IMR-90 (cell line): Measurements from ENCODE around the gene BTD. TPM values are rescaled to one million over a fixed set of nuclear protein-coding genes. Genes with fewer than 3 reads are reported as not detected.

Experiments used
- ATAC-seq: fragments of 200-7000 bp; cut with Tn5 transposase; 2 replicates; pipeline ENCODE4 v1.9.1; 2020; ENCODE audit warnings: low read depth, mild to moderate bottlenecking, moderate library complexity
- BruUV-seq: library from RNA; stranded (reverse); fragments of 400-500 nt; replicated peaks from 2 replicates; lab custom pipeline; 2021; lab: Mats Ljungman, UMichigan
- CTCF ChIA-PET: fragments of 300-600 bp; formaldehyde crosslinking; extraction: SDS; loops from one replicate; lab custom pipeline; 2021; ENCODE audit warnings: antibody characterized with exemption; lab: Yijun Ruan, JAX
- POLR2A ChIA-PET: fragments of 300-600 bp; sonication (Branson Sonifier 250); formaldehyde crosslinking; loops from one replicate; lab custom pipeline; 2022; ENCODE audit warnings: antibody characterized with exemption; ENCODE audit not compliant: unreplicated experiment; lab: Charles Lee
- DNase-seq: peaks from one replicate; pipeline ENCODE4 v3.0.0; 2013
- H2AFZ ChIP-seq: replicated peaks from 2 replicates; pipeline ENCODE3; 2013; ENCODE audit warnings: low read length, mild to moderate bottlenecking; ENCODE audit not compliant: poor library complexity
- H2AK5ac ChIP-seq: 2 replicates; pipeline ENCODE4 v1.6.1; 2013; ENCODE audit warnings: low read depth, low read length, inconsistent platforms
- H2AK9ac ChIP-seq: replicated peaks from 2 replicates; pipeline ENCODE3; 2013; ENCODE audit warnings: mild to moderate bottlenecking, low read depth, low read length, moderate library complexity; ENCODE audit not compliant: poor library complexity
- H2BK120ac ChIP-seq: 2 replicates; pipeline ENCODE4 v1.6.1; 2013; ENCODE audit warnings: low read depth, low read length, inconsistent platforms
- H2BK15ac ChIP-seq: 3 replicates; pipeline ENCODE4 v1.6.1; 2013; ENCODE audit warnings: low read depth, low read length, inconsistent platforms
- H2BK20ac ChIP-seq: 2 replicates; pipeline ENCODE4 v1.6.1; 2013; ENCODE audit warnings: low read depth, mild to moderate bottlenecking, inconsistent platforms, low read length, moderate library complexity
- H2BK5ac ChIP-seq: 2 replicates; pipeline ENCODE4 v1.6.1; 2013; ENCODE audit warnings: mild to moderate bottlenecking, low read depth, low read length, inconsistent platforms; ENCODE audit not compliant: poor library complexity, severe bottlenecking
- H3K14ac ChIP-seq: replicated peaks from 2 replicates; pipeline ENCODE4 v1.6.1; 2013; ENCODE audit warnings: low read depth, low read length, inconsistent platforms
- H3K18ac ChIP-seq: 2 replicates; pipeline ENCODE4 v1.6.1; 2013; ENCODE audit warnings: low read depth, low read length, control low read depth
- H3K23ac ChIP-seq: 2 replicates; pipeline ENCODE4 v1.6.1; 2013; ENCODE audit warnings: low read depth, low read length, inconsistent platforms
- H3K27ac ChIP-seq: 2 replicates; pipeline ENCODE4 v1.5.1; 2013; ENCODE audit warnings: mild to moderate bottlenecking, control low read depth, low read length; ENCODE audit not compliant: insufficient read depth
- H3K27me3 ChIP-seq: 2 replicates; pipeline ENCODE4 v1.6.1; 2013; ENCODE audit warnings: low read length; ENCODE audit not compliant: control insufficient read depth, insufficient read depth
- H3K36me3 ChIP-seq: 2 replicates; pipeline ENCODE4 v1.6.1; 2013; ENCODE audit warnings: low read length, mixed read lengths; ENCODE audit not compliant: control insufficient read depth, insufficient read depth
- H3K4ac ChIP-seq: 2 replicates; pipeline ENCODE4 v1.6.1; 2013; ENCODE audit warnings: low read depth, low read length, inconsistent platforms
- H3K4me1 ChIP-seq: 2 replicates; pipeline ENCODE4 v1.6.1; 2013; ENCODE audit warnings: low read length, mixed read lengths; ENCODE audit not compliant: control insufficient read depth, insufficient read depth
- H3K4me2 ChIP-seq: 2 replicates; pipeline ENCODE4 v1.6.1; 2013; ENCODE audit warnings: low read depth, mild to moderate bottlenecking, control low read depth, low read length, moderate library complexity
- H3K4me3 ChIP-seq: 2 replicates; pipeline ENCODE4 v1.5.1; 2013; ENCODE audit warnings: low read depth, mild to moderate bottlenecking, control low read depth, low read length, moderate library complexity; ENCODE audit not compliant: insufficient read depth
- H3K56ac ChIP-seq: 2 replicates; pipeline ENCODE4 v1.6.1; 2013; ENCODE audit warnings: low read length, inconsistent platforms; ENCODE audit not compliant: insufficient read depth; ENCODE audit errors: extremely low read depth
- H3K79me1 ChIP-seq, 2 experiments: 2 replicates each; pipeline ENCODE4 v1.6.1; 2013; ENCODE audit warnings: low read length in 2 of 2, inconsistent platforms in 1 of 2, low read depth in 1 of 2
- H3K9ac ChIP-seq: 2 replicates; pipeline ENCODE4 v1.6.1; 2013; ENCODE audit warnings: low read depth, low read length, control low read depth
- H3K9me1 ChIP-seq: 2 replicates; pipeline ENCODE4 v1.6.1; 2013; ENCODE audit warnings: low read length, inconsistent platforms; ENCODE audit not compliant: insufficient read depth
- H3K9me3 ChIP-seq: 2 replicates; pipeline ENCODE4 v1.6.1; 2013; ENCODE audit warnings: low read length; ENCODE audit not compliant: control insufficient read depth, insufficient read depth
- H4K20me1 ChIP-seq: 2 replicates; pipeline ENCODE4 v1.6.1; 2013; ENCODE audit warnings: low read length, inconsistent platforms; ENCODE audit not compliant: insufficient read depth
- H4K5ac ChIP-seq: 2 replicates; pipeline ENCODE4 v1.6.1; 2013; ENCODE audit warnings: mild to moderate bottlenecking, low read depth, low read length, control low read depth
- H4K8ac ChIP-seq, 2 experiments: 2 replicates each; pipeline ENCODE4 v1.6.1; 2013; ENCODE audit warnings: low read depth in 2 of 2, low read length in 2 of 2, control low read depth in 1 of 2, inconsistent platforms in 1 of 2
- H4K91ac ChIP-seq: 2 replicates; pipeline ENCODE4 v1.6.1; 2013; ENCODE audit warnings: low read depth, low read length, inconsistent platforms; ENCODE audit not compliant: insufficient read depth
- BHLHE40 ChIP-seq: fragments of 150-350 bp; IDR thresholded peaks from 2 replicates; pipeline ENCODE4 v1.6.1; 2016; ENCODE audit warnings: mild to moderate bottlenecking, low read depth, low read length
- CEBPB ChIP-seq: IDR thresholded peaks from 2 replicates; pipeline ENCODE4 v1.6.1; 2012; ENCODE audit warnings: low read depth, low read length, improper control_type of control experiment
- CHD1 ChIP-seq: IDR thresholded peaks from 2 replicates; pipeline ENCODE4 v1.6.1; 2012; ENCODE audit warnings: low read depth, low read length, improper control_type of control experiment
- FOS ChIP-seq: fragments of 150-350 bp; IDR thresholded peaks from 2 replicates; pipeline ENCODE4 v1.6.1; 2016; ENCODE audit warnings: low read depth, low read length
- MAFK ChIP-seq: IDR thresholded peaks from 2 replicates; pipeline ENCODE4 v1.6.1; 2012; ENCODE audit warnings: low read depth, low read length, improper control_type of control experiment
- MAZ ChIP-seq: IDR thresholded peaks from 2 replicates; pipeline ENCODE4 v1.6.1; 2012; ENCODE audit warnings: low read depth, mild to moderate bottlenecking, low read length, improper control_type of control experiment, moderate library complexity, borderline replicate concordance
- MXI1 ChIP-seq: IDR thresholded peaks from 2 replicates; pipeline ENCODE4 v1.6.1; 2012; ENCODE audit warnings: low read depth, mild to moderate bottlenecking, low read length, moderate library complexity, borderline replicate concordance
- NFE2L2 ChIP-seq: fragments of 150-350 bp; IDR thresholded peaks from 2 replicates; pipeline ENCODE4 v1.6.1; 2016; ENCODE audit warnings: low read depth, mild to moderate bottlenecking, low read length
- POLR2A ChIP-seq: IDR thresholded peaks from 2 replicates; pipeline ENCODE4 v1.6.1; 2012; ENCODE audit warnings: mild to moderate bottlenecking, low read depth, low read length
- RAD21 ChIP-seq: IDR thresholded peaks from 2 replicates; pipeline ENCODE4 v1.6.1; 2012; ENCODE audit warnings: low read length, improper control_type of control experiment
- RCOR1 ChIP-seq: IDR thresholded peaks from 2 replicates; pipeline ENCODE4 v1.6.1; 2012; ENCODE audit warnings: mild to moderate bottlenecking, low read length, improper control_type of control experiment; ENCODE audit not compliant: insufficient replicate concordance
- RFX5 ChIP-seq: IDR thresholded peaks from 2 replicates; pipeline ENCODE4 v1.8.0; 2012; ENCODE audit warnings: low read depth, mild to moderate bottlenecking, low read length, moderate library complexity
- SMC3 ChIP-seq: fragments of 150-350 bp; IDR thresholded peaks from 2 replicates; pipeline ENCODE4 v1.6.1; 2016; ENCODE audit warnings: low read depth, mild to moderate bottlenecking, antibody characterized with exemption, low read length, moderate library complexity
- WGBS, 2 experiments: methylation state at CpG; one replicate each; pipeline versions ENCODE4 v1.1.5 to v1.1.7; 2013; ENCODE audit warnings: missing lambda C conversion rate in 2 of 2; ENCODE audit not compliant: insufficient read length in 1 of 2; ENCODE audit errors: extremely low coverage in 2 of 2; 5-methylcytosine and 5-hydroxymethylcytosine counted together
- dilution Hi-C: fragments of 300-500 bp; cut with HindIII; formaldehyde crosslinking; loops from one replicate; pipeline ENCODE4 v1.14.3; 2018; ENCODE audit warnings: low sequenced_read_pairs; ENCODE audit not compliant: unreplicated experiment
- in situ Hi-C: fragments of 300-500 bp; cut with MboI; formaldehyde crosslinking; loops from 3 replicates; pipeline ENCODE4 v1.14.3; 2019; ENCODE audit warnings: low sequenced_read_pairs, inconsistent platforms, mixed read lengths
- intact Hi-C: fragments of 100-400 bp; cut with micrococcal nuclease; formaldehyde crosslinking; loops from 2 replicates; pipeline ENCODE4 v1.10.0; 2022
- polyA plus RNA-seq, 3 experiments: library from polyadenylated mRNA; depleted of rRNA; stranded (reverse); fragments of >200 nt; gene quantifications; 2 replicates each; pipeline ENCODE4 v1.2.3, GENCODE V29; 2012; ENCODE audit warnings: low replicate concordance in 1 of 3
- total RNA-seq: library from RNA; depleted of rRNA; stranded (reverse); fragments of >200 nt; gene quantifications from 2 replicates; pipeline ENCODE4 v1.2.3, GENCODE V29; 2012
- TF ChIP-seq, protein P1 (sequence below): fragments of 150-350 bp; IDR thresholded peaks from 2 replicates; pipeline ENCODE4 v1.6.1; 2016; ENCODE audit warnings: low read depth, mild to moderate bottlenecking, low read length, moderate library complexity, borderline replicate concordance
- TF ChIP-seq, protein P2 (sequence below): fragments of 150-350 bp; IDR thresholded peaks from 2 replicates; pipeline ENCODE4 v1.6.1; 2017; ENCODE audit warnings: mild to moderate bottlenecking, antibody characterized with exemption, low read length, low read depth
- TF ChIP-seq, protein P3 (sequence below): conservative IDR thresholded peaks from 2 replicates; pipeline ENCODE4 v1.5.1; 2012; ENCODE audit warnings: mild to moderate bottlenecking, low read depth, low read length, improper control_type of control experiment

Gene BTD
- total and polyA plus RNA-seq, 2 of the 4 experiments (the other 2 are of a cell fraction), result 14.8 to 21.1 TPM

DNA sequence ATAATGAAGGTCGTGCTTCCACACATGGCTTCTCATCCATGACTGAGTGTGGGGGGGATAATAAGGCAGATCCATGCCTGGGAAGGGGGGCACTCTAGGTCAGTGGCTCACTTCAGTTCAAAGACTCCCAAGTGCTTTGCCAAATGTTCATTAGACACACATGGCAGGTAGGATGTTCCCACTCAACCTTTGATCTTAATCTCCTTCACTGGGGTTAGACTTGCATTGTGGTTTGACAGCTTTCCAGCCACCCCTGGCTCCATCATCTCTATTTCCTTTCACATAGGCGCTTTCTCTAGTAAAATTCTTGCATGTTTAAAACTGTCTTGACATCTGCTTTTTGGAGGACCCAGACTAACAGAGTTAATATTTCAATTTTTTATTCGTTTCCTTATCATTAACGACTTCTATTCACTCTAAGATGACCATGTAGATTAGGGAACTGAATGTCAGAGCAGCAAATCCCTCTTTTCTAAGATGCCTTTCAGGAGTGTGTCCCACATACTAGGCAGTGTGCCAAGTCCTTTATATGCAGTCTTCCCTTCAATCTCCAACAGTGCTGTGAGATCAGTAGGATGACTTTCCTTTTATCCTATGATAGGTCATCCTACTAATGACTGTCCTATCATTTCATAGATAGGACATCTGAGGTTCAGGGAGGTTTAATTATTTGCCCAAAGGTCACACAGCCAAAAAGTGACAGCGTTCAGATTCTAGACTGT, 57.9 kb downstream of the BTD start:
- Histone ChIP-seq H2BK5ac (no peak overlapping the region), H3K4me3 (no peak overlapping the region), H3K9me1 (no peaks in the 10 kb centered on the region; the same call in 1 of the 2 replicates), H3K18ac (no peak overlapping the region), H3K4me1 (no peaks in the 10 kb centered on the region), H4K5ac (no peak overlapping the region), H2AFZ (no peak overlapping the region), H4K91ac (no peak overlapping the region), H4K8ac (no peak overlapping the region), H3K56ac (no peak overlapping the region), H3K9ac (no peak overlapping the region), H3K27ac (no peak overlapping the region), H3K14ac (0 out of 2 replicates have a peak overlapping the region, but pooled peaks have one; percentile 3), H3K79me1 (no peaks in the 10 kb centered on the region), H2BK120ac (no peak overlapping the region), H3K9me3 (peaks cover 8% of the 10 kb centered on the region), H3K4ac (no peak overlapping the region), H3K27me3 (no peaks in the 10 kb centered on the region), H2AK9ac (no peak overlapping the region), H2BK15ac (no peak overlapping the region), H3K23ac (no peak overlapping the region), H4K20me1 (no peaks in the 10 kb centered on the region), H3K4me2 (no peak overlapping the region), H2BK20ac (no peak overlapping the region), H3K36me3 (no peaks in the 10 kb centered on the region), H2AK5ac (no peak overlapping the region)
- dilution Hi-C loops, result no loop called here
- no TSS peak for BruUV-seq
- intact Hi-C loops, result no loop called here
- POLR2A ChIA-PET, result no interaction called here
- TF ChIP-seq, protein P1, sequence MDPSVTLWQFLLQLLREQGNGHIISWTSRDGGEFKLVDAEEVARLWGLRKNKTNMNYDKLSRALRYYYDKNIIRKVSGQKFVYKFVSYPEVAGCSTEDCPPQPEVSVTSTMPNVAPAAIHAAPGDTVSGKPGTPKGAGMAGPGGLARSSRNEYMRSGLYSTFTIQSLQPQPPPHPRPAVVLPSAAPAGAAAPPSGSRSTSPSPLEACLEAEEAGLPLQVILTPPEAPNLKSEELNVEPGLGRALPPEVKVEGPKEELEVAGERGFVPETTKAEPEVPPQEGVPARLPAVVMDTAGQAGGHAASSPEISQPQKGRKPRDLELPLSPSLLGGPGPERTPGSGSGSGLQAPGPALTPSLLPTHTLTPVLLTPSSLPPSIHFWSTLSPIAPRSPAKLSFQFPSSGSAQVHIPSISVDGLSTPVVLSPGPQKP, result no peak
- TF ChIP-seq RAD21 (no peak), BHLHE40 (no peak), CHD1 (no peak), MAFK (no peak), CEBPB (no peak), MAZ (no peak), MXI1 (no peak), FOS (no peak), SMC3 (no peak), NFE2L2 (no peak), RCOR1 (no peak), POLR2A (no peak), RFX5 (no peak)
- TF ChIP-seq, protein P2, sequence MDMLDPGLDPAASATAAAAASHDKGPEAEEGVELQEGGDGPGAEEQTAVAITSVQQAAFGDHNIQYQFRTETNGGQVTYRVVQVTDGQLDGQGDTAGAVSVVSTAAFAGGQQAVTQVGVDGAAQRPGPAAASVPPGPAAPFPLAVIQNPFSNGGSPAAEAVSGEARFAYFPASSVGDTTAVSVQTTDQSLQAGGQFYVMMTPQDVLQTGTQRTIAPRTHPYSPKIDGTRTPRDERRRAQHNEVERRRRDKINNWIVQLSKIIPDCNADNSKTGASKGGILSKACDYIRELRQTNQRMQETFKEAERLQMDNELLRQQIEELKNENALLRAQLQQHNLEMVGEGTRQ, result no peak
- TF ChIP-seq, protein P3, sequence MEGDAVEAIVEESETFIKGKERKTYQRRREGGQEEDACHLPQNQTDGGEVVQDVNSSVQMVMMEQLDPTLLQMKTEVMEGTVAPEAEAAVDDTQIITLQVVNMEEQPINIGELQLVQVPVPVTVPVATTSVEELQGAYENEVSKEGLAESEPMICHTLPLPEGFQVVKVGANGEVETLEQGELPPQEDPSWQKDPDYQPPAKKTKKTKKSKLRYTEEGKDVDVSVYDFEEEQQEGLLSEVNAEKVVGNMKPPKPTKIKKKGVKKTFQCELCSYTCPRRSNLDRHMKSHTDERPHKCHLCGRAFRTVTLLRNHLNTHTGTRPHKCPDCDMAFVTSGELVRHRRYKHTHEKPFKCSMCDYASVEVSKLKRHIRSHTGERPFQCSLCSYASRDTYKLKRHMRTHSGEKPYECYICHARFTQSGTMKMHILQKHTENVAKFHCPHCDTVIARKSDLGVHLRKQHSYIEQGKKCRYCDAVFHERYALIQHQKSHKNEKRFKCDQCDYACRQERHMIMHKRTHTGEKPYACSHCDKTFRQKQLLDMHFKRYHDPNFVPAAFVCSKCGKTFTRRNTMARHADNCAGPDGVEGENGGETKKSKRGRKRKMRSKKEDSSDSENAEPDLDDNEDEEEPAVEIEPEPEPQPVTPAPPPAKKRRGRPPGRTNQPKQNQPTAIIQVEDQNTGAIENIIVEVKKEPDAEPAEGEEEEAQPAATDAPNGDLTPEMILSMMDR, result no peak
- WGBS, 2 experiments, result no CpG with 5 or more reads among the region's 5 CpGs
- in situ Hi-C loops, result no loop called here
- CTCF ChIA-PET, result no interaction called here
- ATAC-seq (0 out of 2 replicates have a peak, but pooled peaks have one; percentile 21), DNase-seq (no peak)
